PFSK-1 (cell line): ENCODE results near the gene SLC51A.

Source experiments
- FOXP2 ChIP-seq: optimal IDR thresholded peaks from 2 replicates; pipeline ENCODE3; 2011; ENCODE audit warnings: borderline replicate concordance, control low read depth, inconsistent platforms; ENCODE audit not compliant: insufficient read depth; ENCODE audit errors: extremely low read length, extremely low read depth
- POLR2AphosphoS5 ChIP-seq: IDR thresholded peaks from 2 replicates; pipeline ENCODE4 v1.6.1; 2012; ENCODE audit warnings: low read depth, mild to moderate bottlenecking, control low read depth, low read length, moderate library complexity
- REST ChIP-seq, 2 experiments: IDR thresholded peaks; 2 replicates each; pipeline versions ENCODE4 v1.6.1 to v1.8.0; 2011 to 2012; ENCODE audit warnings: low read depth in 2 of 2, low read length in 2 of 2, control low read depth in 1 of 2, inconsistent platforms in 1 of 2, mild to moderate bottlenecking in 1 of 2, moderate library complexity in 1 of 2; ENCODE audit not compliant: insufficient read depth in 1 of 2
- SIN3A ChIP-seq: IDR thresholded peaks from 2 replicates; pipeline ENCODE4 v1.6.1; 2012; ENCODE audit warnings: mild to moderate bottlenecking, low read length, moderate library complexity, borderline replicate concordance; ENCODE audit not compliant: insufficient read depth
- TAF1 ChIP-seq: IDR thresholded peaks from 2 replicates; pipeline ENCODE4 v1.6.1; 2012; ENCODE audit warnings: low read length, control low read depth, borderline replicate concordance; ENCODE audit not compliant: insufficient read depth

SLC51A gene

GRCh38 chr3:196232882-196233251 is 16.5 kb downstream of the SLC51A start:
- no peak for TF ChIP-seq REST (IDR thresholded peaks at IDR 0.05; ENCODE audit: insufficient read depth in 1 of 2, low read depth in 2 of 2, low read length in 2 of 2)
- no peak for TF ChIP-seq FOXP2
- TF ChIP-seq SIN3A = no peak
- no peak for TF ChIP-seq TAF1
- no peak for TF ChIP-seq POLR2AphosphoS5

- TF ChIP-seq POLR2AphosphoS5 (no peak), FOXP2 (no peak), TAF1 (no peak), REST (IDR thresholded peaks at IDR 0.05; ENCODE audit: insufficient read depth in 1 of 2, low read depth in 2 of 2, low read length in 2 of 2) (no peak)
These were observed 19.3 kb downstream of the SLC51A start for GRCh38 chr3:196235452-196236122.

GRCh38 chr3:196236223-196236622 is 19.9 kb downstream of the SLC51A start:
- no peak for TF ChIP-seq TAF1
- no peak for TF ChIP-seq POLR2AphosphoS5
- no peak for TF ChIP-seq SIN3A
- TF ChIP-seq REST (IDR thresholded peaks at IDR 0.05; ENCODE audit: insufficient read depth in 1 of 2, low read depth in 2 of 2, low read length in 2 of 2) = no peak
- no peak for TF ChIP-seq FOXP2

- no peak for TF ChIP-seq TAF1
- TF ChIP-seq FOXP2 = no peak
- TF ChIP-seq REST (IDR thresholded peaks at IDR 0.05; ENCODE audit: insufficient read depth in 1 of 2, low read depth in 2 of 2, low read length in 2 of 2) = no peak
- no peak for TF ChIP-seq POLR2AphosphoS5
- no peak for TF ChIP-seq SIN3A
These were observed 20.9 kb downstream of the SLC51A start for GRCh38 chr3:196237203-196237602.
